IPS-15b (cell line): Measurements from ENCODE around the gene ABCF2.

Experiments
- H3K27me3 ChIP-seq: one replicate; pipeline ENCODE4 v1.6.1; 2013; ENCODE audit warnings: low read length; ENCODE audit not compliant: control insufficient read depth, insufficient read depth
- H3K36me3 ChIP-seq: one replicate; pipeline ENCODE4 v1.6.1; 2013; ENCODE audit warnings: low read length; ENCODE audit not compliant: control insufficient read depth, insufficient read depth
- H3K4me1 ChIP-seq: one replicate; pipeline ENCODE4 v1.6.1; 2013; ENCODE audit warnings: mild to moderate bottlenecking, low read length; ENCODE audit not compliant: control insufficient read depth, insufficient read depth
- H3K4me3 ChIP-seq: one replicate; pipeline ENCODE4 v1.5.1; 2013; ENCODE audit warnings: low read depth, low read length
- H3K9ac ChIP-seq: one replicate; pipeline ENCODE4 v1.6.1; 2013; ENCODE audit warnings: low read depth, mild to moderate bottlenecking, low read length
- H3K9me3 ChIP-seq: one replicate; pipeline ENCODE4 v1.6.1; 2013; ENCODE audit warnings: mild to moderate bottlenecking, low read length; ENCODE audit not compliant: control insufficient read depth, insufficient read depth

The ABCF2 gene

GRCh38 chr7:151168787-151169162 lies 58.2 kb downstream of the ABCF2 start:
- Histone ChIP-seq H3K4me1 (peaks cover 2% of the 10 kb centered on the region), H3K27me3 (peaks cover 81% of the 10 kb centered on the region)

GRCh38 chr7:151168003-151168786 lies 58.8 kb downstream of the ABCF2 start:
- no peak overlapping the region for H3K9ac ChIP-seq
- peak overlapping the region; percentile 45 for H3K4me3 ChIP-seq
- H3K36me3 ChIP-seq = no peaks in the 10 kb centered on the region
- peaks cover 81% of the 10 kb centered on the region for H3K27me3 ChIP-seq
- H3K9me3 ChIP-seq = peaks cover 4% of the 10 kb centered on the region
- H3K4me1 ChIP-seq = peaks cover 2% of the 10 kb centered on the region

More at GRCh38 chr7:151168787-151169162, 58.2 kb downstream of the ABCF2 start:
- H3K36me3 ChIP-seq = no peaks in the 10 kb centered on the region
- no peak overlapping the region for H3K9ac ChIP-seq
- peaks cover 6% of the 10 kb centered on the region for H3K9me3 ChIP-seq
- H3K4me3 ChIP-seq = peak overlapping the region; percentile 45

- H3K4me1 ChIP-seq = peaks cover 2% of the 10 kb centered on the region
- H3K9ac ChIP-seq = no peak within 1 kb of the TSS
- peaks cover 78% of the 10 kb centered on the region for H3K27me3 ChIP-seq
- no peaks in the 10 kb centered on the region for H3K36me3 ChIP-seq
- H3K4me3 ChIP-seq = peak within 1 kb of the TSS; percentile 45
- H3K9me3 ChIP-seq = no peaks in the 10 kb centered on the region
These were observed 59.6 kb downstream of the ABCF2 start, which contains the start of gene GBX1 for GRCh38 chr7:151167197-151167961. Gene GBX1, minus strand, starts transcription at chr7:151167694. Its CDS starts 146 bp downstream, at chr7:151167548.

- Histone ChIP-seq H3K4me1 (peaks cover 2% of the 10 kb centered on the region), H3K9me3 (no peaks in the 10 kb centered on the region), H3K36me3 (no peaks in the 10 kb centered on the region), H3K9ac (no peak overlapping the region), H3K27me3 (peaks cover 78% of the 10 kb centered on the region), H3K4me3 (peak overlapping the region; percentile 45)
These were observed 60.3 kb downstream of the ABCF2 start for GRCh38 chr7:151166629-151167196.
